ENCODE data around the gene CACNG1. TPM values are rescaled to one million over a fixed set of nuclear protein-coding genes. Genes with fewer than 3 reads are reported as not detected.

The CACNG1 gene
- total and polyA plus RNA-seq, 2 donors (not counting 3 experiments of a cell fraction or from before 2014, with no cell fraction given), result not detected

DNA sequence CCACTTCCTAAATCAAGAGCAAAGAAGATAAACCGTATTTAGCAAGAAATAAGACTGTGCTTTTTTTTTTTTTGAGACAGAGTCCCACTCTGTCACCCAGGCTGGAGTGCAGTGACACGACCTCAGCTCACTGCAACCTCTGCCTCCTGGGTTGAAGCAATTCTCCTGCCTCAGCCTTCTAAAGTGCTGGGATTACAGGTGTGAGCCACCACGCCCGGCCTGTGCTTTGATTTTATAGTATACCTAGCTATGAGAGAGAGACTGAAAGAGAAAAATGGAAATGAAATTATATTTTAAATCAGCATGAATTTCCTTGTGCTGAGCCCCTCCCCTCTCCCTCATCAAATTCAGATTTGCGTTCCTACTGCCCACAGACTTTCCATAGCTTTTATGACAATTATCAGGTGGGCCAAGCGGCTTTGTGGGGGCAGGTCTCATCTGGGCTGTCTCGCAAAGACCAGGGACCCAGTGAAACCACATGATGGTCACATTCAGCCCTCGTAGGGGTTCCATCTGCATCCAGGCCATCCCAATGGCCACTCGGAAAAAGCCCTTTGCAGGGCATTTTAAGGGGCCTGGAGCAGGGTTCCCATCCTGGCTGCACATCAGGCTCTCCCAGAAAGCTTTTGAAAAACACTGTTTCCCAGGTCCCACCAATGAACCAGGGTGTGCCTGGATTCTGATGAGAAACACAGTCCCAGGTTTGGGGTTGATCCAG is 8.5 kb downstream of the CACNG1 start:
- dilution Hi-C loops (cut with MboI; ENCODE audit: extremely low pct_ligation_motif_present, low sequenced_read_pairs) (no loop called here), intact Hi-C loops (cut with micrococcal nuclease) (no loop called here)
- POLR2A ChIA-PET, result no interaction called here
- no TSS peak for BruUV-seq (replicated peaks)
- H3K4me3 ChIP-seq (replicated peaks in 1 of 3; ENCODE audit: insufficient read depth in 1 of 3, low read depth in 1 of 3, low read length in 3 of 3), result no peak overlapping the region
- CTCF ChIA-PET, result no interaction called here
- no peaks in the 10 kb centered on the region for H3K27me3 ChIP-seq (ENCODE audit: control insufficient read depth in 2 of 2, insufficient read depth in 2 of 2, low read length in 2 of 2)
- no peak overlapping the region for H3K9ac ChIP-seq (replicated peaks; ENCODE audit: extremely low read depth, insufficient read depth, low read length)
- H3K4me2 ChIP-seq (ENCODE audit: insufficient read depth, low read length), result no peak overlapping the region
- H3K4me1 ChIP-seq (ENCODE audit: control insufficient read depth, extremely low read depth, insufficient read depth, low read length), result no peaks in the 10 kb centered on the region
- H3K36me3 ChIP-seq (ENCODE audit: control insufficient read depth in 2 of 2, extremely low read depth in 1 of 2, insufficient read depth in 2 of 2, low read length in 2 of 2), result no peaks in the 10 kb centered on the region
- no peak overlapping the region for H3K27ac ChIP-seq (ENCODE audit: insufficient read depth, low read depth, low read length)
- no peaks in the 10 kb centered on the region for H4K20me1 ChIP-seq (replicated peaks; ENCODE audit: control insufficient read depth, extremely low read depth, insufficient read depth, low read length)
- FAIRE-seq (no peak), DNase-seq (ENCODE audit: low read depth, low spot score) (no peak)
- H3K9me3 ChIP-seq (replicated peaks; ENCODE audit: control insufficient read depth, insufficient read depth, low read length), result peaks cover 2% of the 10 kb centered on the region
- H2AFZ ChIP-seq (ENCODE audit: low read depth, low read length), result no peak overlapping the region
- H3K9me1 ChIP-seq (replicated peaks; ENCODE audit: control insufficient read depth, extremely low read depth, insufficient read depth, low read length), result no peaks in the 10 kb centered on the region
- TF ChIP-seq POLR2AphosphoS5 (IDR thresholded peaks at IDR 0.05; ENCODE audit: insufficient read depth, low read depth, low read length) (no peak), FOS (IDR thresholded peaks at IDR 0.05; ENCODE audit: borderline replicate concordance, insufficient read depth, low read length) (no peak), MYC (IDR thresholded peaks at IDR 0.05; ENCODE audit: low read depth, low read length) (no peak), JUN (IDR thresholded peaks at IDR 0.05; ENCODE audit: borderline replicate concordance, insufficient read depth, insufficient read length, low read depth) (no peak), EZH2 (IDR thresholded peaks at IDR 0.05; ENCODE audit: borderline replicate concordance, low read depth, low read length, severe bottlenecking) (no peak), GATA2 (IDR thresholded peaks at IDR 0.05; ENCODE audit: insufficient read depth, insufficient read length, low read depth, low read length) (no peak)
- TF ChIP-seq, protein P1, sequence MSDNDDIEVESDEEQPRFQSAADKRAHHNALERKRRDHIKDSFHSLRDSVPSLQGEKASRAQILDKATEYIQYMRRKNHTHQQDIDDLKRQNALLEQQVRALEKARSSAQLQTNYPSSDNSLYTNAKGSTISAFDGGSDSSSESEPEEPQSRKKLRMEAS (IDR thresholded peaks at IDR 0.05; ENCODE audit: insufficient read depth, insufficient read length), result no peak
- TF ChIP-seq, protein P2, sequence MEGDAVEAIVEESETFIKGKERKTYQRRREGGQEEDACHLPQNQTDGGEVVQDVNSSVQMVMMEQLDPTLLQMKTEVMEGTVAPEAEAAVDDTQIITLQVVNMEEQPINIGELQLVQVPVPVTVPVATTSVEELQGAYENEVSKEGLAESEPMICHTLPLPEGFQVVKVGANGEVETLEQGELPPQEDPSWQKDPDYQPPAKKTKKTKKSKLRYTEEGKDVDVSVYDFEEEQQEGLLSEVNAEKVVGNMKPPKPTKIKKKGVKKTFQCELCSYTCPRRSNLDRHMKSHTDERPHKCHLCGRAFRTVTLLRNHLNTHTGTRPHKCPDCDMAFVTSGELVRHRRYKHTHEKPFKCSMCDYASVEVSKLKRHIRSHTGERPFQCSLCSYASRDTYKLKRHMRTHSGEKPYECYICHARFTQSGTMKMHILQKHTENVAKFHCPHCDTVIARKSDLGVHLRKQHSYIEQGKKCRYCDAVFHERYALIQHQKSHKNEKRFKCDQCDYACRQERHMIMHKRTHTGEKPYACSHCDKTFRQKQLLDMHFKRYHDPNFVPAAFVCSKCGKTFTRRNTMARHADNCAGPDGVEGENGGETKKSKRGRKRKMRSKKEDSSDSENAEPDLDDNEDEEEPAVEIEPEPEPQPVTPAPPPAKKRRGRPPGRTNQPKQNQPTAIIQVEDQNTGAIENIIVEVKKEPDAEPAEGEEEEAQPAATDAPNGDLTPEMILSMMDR (IDR thresholded peaks at IDR 0.05; ENCODE audit: extremely low read depth in 1 of 2, insufficient read depth in 1 of 2, low read depth in 1 of 2, low read length in 2 of 2), result no peak
- H3K79me2 ChIP-seq (ENCODE audit: control insufficient read depth, insufficient read depth, low read length), result no peaks in the 10 kb centered on the region

Data from endothelial cell of umbilical vein (primary cell).